ENCODE results near the gene MEGF8.
A peak's percentile ranks its signal among the peaks of the same experiment; 100 is the strongest.

Gene MEGF8

GRCh38 chr19:42285988-42286348 lies 39.5 kb upstream of the MEGF8 start:
- no peak for DNase-seq

GRCh38 chr19:42286349-42287016 lies 39.0 kb upstream of the MEGF8 start:
- DNase-seq: peak in 19 of 58 donors; percentile 10 to 71 (median 35)

GRCh38 chr19:42287017-42287826 lies 38.2 kb upstream of the MEGF8 start:
- DNase-seq: no peak

- no peak for DNase-seq
These were observed 37.7 kb upstream of the MEGF8 start for GRCh38 chr19:42287827-42288107.

- DNase-seq: no peak
These were observed 37.0 kb upstream of the MEGF8 start for GRCh38 chr19:42288387-42288786.

GRCh38 chr19:42288881-42289555 lies 36.4 kb upstream of the MEGF8 start:
- DNase-seq: no peak

GRCh38 chr19:42289556-42290041 lies 35.8 kb upstream of the MEGF8 start:
- no peak for DNase-seq

GRCh38 chr19:42290136-42290522 lies 35.3 kb upstream of the MEGF8 start:
- DNase-seq: no peak

- DNase-seq: no peak
These were observed 34.7 kb upstream of the MEGF8 start for GRCh38 chr19:42290523-42291434.

GRCh38 chr19:42291435-42291810 lies 34.0 kb upstream of the MEGF8 start:
- no peak for DNase-seq

GRCh38 chr19:42292042-42292960 lies 33.1 kb upstream of the MEGF8 start:
- DNase-seq: no peak

GRCh38 chr19:42292963-42293362 lies 32.5 kb upstream of the MEGF8 start:
- no peak for DNase-seq

- DNase-seq: no peak
These were observed 31.9 kb upstream of the MEGF8 start for GRCh38 chr19:42293540-42293939.

GRCh38 chr19:42293948-42294347 lies 31.5 kb upstream of the MEGF8 start:
- DNase-seq: no peak

GRCh38 chr19:42294471-42295137 lies 30.8 kb upstream of the MEGF8 start:
- no peak for DNase-seq

- no peak for DNase-seq
These were observed 30.1 kb upstream of the MEGF8 start for GRCh38 chr19:42295342-42295741.

- peak in 57 of 58 donors; percentile 10 to 89 (median 59) for DNase-seq
These were observed 29.5 kb upstream of the MEGF8 start for GRCh38 chr19:42295831-42296525.

- no peak for DNase-seq
These were observed 28.4 kb upstream of the MEGF8 start for GRCh38 chr19:42297039-42297438.

GRCh38 chr19:42301646-42302203 lies 23.7 kb upstream of the MEGF8 start, which contains the start of gene PRR19:
TSS of gene PRR19 (plus strand) at chr19:42302132. CDS start at chr19:42309585, 7,453 bp downstream.
- DNase-seq: peak in 4 of 58 donors; percentile 39 to 70 (median 58)

Measured in anterior cingulate cortex (tissue), 58 donors.